ENCODE measurements around the gene ZNF32. TPM values are rescaled to one million over a fixed set of nuclear protein-coding genes. Genes with fewer than 3 reads are reported as not detected.

The ZNF32 gene
- total RNA-seq, 1 experiment from 2014 or later, result 9.8 TPM

GRCh38 chr10:43623351-43623750 is 25.3 kb downstream of the ZNF32 start:
- intact Hi-C loops (cut with micrococcal nuclease; ENCODE audit: unreplicated experiment), result no loop called here
- 0 out of 2 replicates have a peak overlapping the region, but pooled peaks have one; percentile 50 for H2AFZ ChIP-seq
- CTCF ChIA-PET, result no interaction called here

GRCh38 chr10:43622038-43622437 is 26.6 kb downstream of the ZNF32 start:
- Histone ChIP-seq H3K79me2 (ENCODE audit: low read depth) (no peaks in the 10 kb centered on the region), H3K4me3 (no peak overlapping the region), H3K27me3 (ENCODE audit: insufficient read depth, low read depth) (no peaks in the 10 kb centered on the region), H3F3A (ENCODE audit: insufficient read depth, low read depth) (no peaks in the 10 kb centered on the region), H3K27ac (no peak overlapping the region), H3K4me1 (replicated peaks; ENCODE audit: insufficient read depth) (0 out of 2 replicates have a peak, but pooled peaks cover 9% of the 10 kb centered on the region), H3K9me3 (ENCODE audit: insufficient read depth, low read depth) (peaks cover 34% of the 10 kb centered on the region), H3K36me3 (ENCODE audit: low read depth) (no peaks in the 10 kb centered on the region), H2AFZ (no peak overlapping the region), H4K20me1 (ENCODE audit: insufficient read depth) (no peaks in the 10 kb centered on the region), H3K9me2 (ENCODE audit: insufficient read depth) (no peaks in the 10 kb centered on the region), H3K4me2 (no peak overlapping the region)
- CTCF ChIA-PET, result no interaction called here
- no TSS peak for BruUV-seq (replicated peaks)
- no peak for TF ChIP-seq CTCF (conservative IDR thresholded peaks at IDR 0.05)
- no peak for TF ChIP-seq EZH2 (IDR thresholded peaks at IDR 0.05; ENCODE audit: low read depth)
- intact Hi-C loops (cut with micrococcal nuclease; ENCODE audit: unreplicated experiment), result no loop called here
- POLR2A ChIA-PET (ENCODE audit: unreplicated experiment), result no interaction called here
- no peak for DNase-seq

More at GRCh38 chr10:43623351-43623750, 25.3 kb downstream of the ZNF32 start:
- no TSS peak for BruUV-seq (replicated peaks)
- Histone ChIP-seq H3K27me3 (ENCODE audit: insufficient read depth, low read depth) (no peaks in the 10 kb centered on the region), H3F3A (ENCODE audit: insufficient read depth, low read depth) (no peaks in the 10 kb centered on the region), H3K9me3 (ENCODE audit: insufficient read depth, low read depth) (peaks cover 23% of the 10 kb centered on the region), H3K79me2 (ENCODE audit: low read depth) (no peaks in the 10 kb centered on the region), H4K20me1 (ENCODE audit: insufficient read depth) (no peaks in the 10 kb centered on the region), H3K9me2 (ENCODE audit: insufficient read depth) (no peaks in the 10 kb centered on the region), H3K36me3 (ENCODE audit: low read depth) (no peaks in the 10 kb centered on the region), H3K4me1 (replicated peaks; ENCODE audit: insufficient read depth) (0 out of 2 replicates have a peak, but pooled peaks cover 9% of the 10 kb centered on the region), H3K4me2 (peak overlapping the region; percentile 69), H3K4me3 (peak overlapping the region; percentile 47; the same call in 1 of the 2 replicates), H3K27ac (no peak overlapping the region)
- POLR2A ChIA-PET (ENCODE audit: unreplicated experiment), result no interaction called here
- no peak for DNase-seq
- TF ChIP-seq CTCF (conservative IDR thresholded peaks at IDR 0.05) (no peak), EZH2 (IDR thresholded peaks at IDR 0.05; ENCODE audit: low read depth) (no peak)

- no peaks in the 10 kb centered on the region for H4K20me1 ChIP-seq (ENCODE audit: insufficient read depth)
- H2AFZ ChIP-seq, result no peak overlapping the region
- H3K4me1 ChIP-seq (replicated peaks; ENCODE audit: insufficient read depth), result 0 out of 2 replicates have a peak, but pooled peaks cover 9% of the 10 kb centered on the region
- DNase-seq, result no peak
- H3K36me3 ChIP-seq (ENCODE audit: low read depth), result peaks cover 22% of the 10 kb centered on the region
- POLR2A ChIA-PET (ENCODE audit: unreplicated experiment), result no interaction called here
- H3K27ac ChIP-seq, result no peak overlapping the region
- no peak overlapping the region for H3K4me2 ChIP-seq
- BruUV-seq (replicated peaks), result no TSS peak
- TF ChIP-seq EZH2 (IDR thresholded peaks at IDR 0.05; ENCODE audit: low read depth) (no peak), CTCF (conservative IDR thresholded peaks at IDR 0.05) (no peak)
- no peak overlapping the region for H3K4me3 ChIP-seq
- peaks cover 55% of the 10 kb centered on the region for H3K9me3 ChIP-seq (ENCODE audit: insufficient read depth, low read depth)
- H3K79me2 ChIP-seq (ENCODE audit: low read depth), result no peaks in the 10 kb centered on the region
- no peaks in the 10 kb centered on the region for H3F3A ChIP-seq (ENCODE audit: insufficient read depth, low read depth)
- CTCF ChIA-PET, result no interaction called here
- no peaks in the 10 kb centered on the region for H3K27me3 ChIP-seq (ENCODE audit: insufficient read depth, low read depth)
- intact Hi-C loops (cut with micrococcal nuclease; ENCODE audit: unreplicated experiment), result no loop called here
- H3K9me2 ChIP-seq (ENCODE audit: insufficient read depth), result no peaks in the 10 kb centered on the region
Measured at GRCh38 chr10:43619368-43619767, 29.3 kb downstream of the ZNF32 start.

Data from PC-9 (cell line).